ENCODE data around the gene SORCS1.
"Not testable (repeated sequence)": the region's sequence is repeated elsewhere in the genome, so short reads cannot be mapped to it uniquely, and the experiment has no call there.

Gene SORCS1

DNA sequence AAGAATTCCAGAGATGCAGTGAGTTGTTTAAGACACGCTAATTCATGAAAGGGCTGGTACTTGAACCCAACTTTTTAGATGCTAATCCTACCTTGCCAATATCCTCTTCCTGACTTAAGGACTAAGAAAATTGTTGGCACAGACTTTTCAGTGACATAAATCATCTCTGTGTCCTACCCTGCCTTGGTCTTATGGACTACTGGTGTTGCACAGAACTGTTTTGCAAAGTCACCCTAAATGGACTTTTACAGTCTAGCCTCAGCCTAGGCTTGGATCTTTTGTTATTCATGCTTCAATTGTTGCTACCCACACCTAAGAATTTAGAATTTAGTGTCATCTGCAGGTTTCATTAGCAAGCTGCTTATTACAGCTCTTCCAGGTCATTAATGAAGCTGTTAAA lies 112.7 kb downstream of the SORCS1 start:
- H3K36me3 ChIP-seq (ENCODE audit: insufficient read depth, low read length) = no peaks in the 10 kb centered on the region
- H3K4me1 ChIP-seq (ENCODE audit: insufficient read depth, low read length) = no peaks in the 10 kb centered on the region
- no peak overlapping the region for H3K9ac ChIP-seq (ENCODE audit: low read depth, low read length)
- no peaks in the 10 kb centered on the region for H3K9me3 ChIP-seq (ENCODE audit: control insufficient read depth, insufficient read depth, low read length)

DNA sequence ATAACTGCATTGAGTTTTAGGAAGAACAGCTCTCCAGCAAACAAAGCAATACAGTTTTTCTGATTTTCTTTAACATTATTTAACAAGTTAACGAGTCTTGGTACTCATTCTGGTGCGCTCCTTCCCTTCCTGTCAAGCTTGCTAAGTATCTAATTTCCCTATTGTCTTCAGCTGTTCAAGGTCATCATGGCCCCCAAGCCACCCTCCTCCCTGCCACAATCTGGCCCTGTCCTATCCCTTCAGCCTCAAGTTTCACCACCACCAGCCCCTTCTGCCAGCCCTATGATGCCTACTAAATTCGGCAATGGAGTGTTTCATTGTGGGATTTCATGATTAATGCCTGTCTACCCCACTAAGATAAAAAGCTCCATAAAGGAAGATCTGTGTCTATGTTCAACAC lies 121.0 kb downstream of the SORCS1 start:
- Histone ChIP-seq H3K9me3 (ENCODE audit: control insufficient read depth, insufficient read depth, low read length) (no peaks in the 10 kb centered on the region), H3K36me3 (ENCODE audit: insufficient read depth, low read length) (no peaks in the 10 kb centered on the region), H3K4me1 (ENCODE audit: insufficient read depth, low read length) (no peaks in the 10 kb centered on the region), H3K9ac (ENCODE audit: low read depth, low read length) (no peak overlapping the region)

DNA sequence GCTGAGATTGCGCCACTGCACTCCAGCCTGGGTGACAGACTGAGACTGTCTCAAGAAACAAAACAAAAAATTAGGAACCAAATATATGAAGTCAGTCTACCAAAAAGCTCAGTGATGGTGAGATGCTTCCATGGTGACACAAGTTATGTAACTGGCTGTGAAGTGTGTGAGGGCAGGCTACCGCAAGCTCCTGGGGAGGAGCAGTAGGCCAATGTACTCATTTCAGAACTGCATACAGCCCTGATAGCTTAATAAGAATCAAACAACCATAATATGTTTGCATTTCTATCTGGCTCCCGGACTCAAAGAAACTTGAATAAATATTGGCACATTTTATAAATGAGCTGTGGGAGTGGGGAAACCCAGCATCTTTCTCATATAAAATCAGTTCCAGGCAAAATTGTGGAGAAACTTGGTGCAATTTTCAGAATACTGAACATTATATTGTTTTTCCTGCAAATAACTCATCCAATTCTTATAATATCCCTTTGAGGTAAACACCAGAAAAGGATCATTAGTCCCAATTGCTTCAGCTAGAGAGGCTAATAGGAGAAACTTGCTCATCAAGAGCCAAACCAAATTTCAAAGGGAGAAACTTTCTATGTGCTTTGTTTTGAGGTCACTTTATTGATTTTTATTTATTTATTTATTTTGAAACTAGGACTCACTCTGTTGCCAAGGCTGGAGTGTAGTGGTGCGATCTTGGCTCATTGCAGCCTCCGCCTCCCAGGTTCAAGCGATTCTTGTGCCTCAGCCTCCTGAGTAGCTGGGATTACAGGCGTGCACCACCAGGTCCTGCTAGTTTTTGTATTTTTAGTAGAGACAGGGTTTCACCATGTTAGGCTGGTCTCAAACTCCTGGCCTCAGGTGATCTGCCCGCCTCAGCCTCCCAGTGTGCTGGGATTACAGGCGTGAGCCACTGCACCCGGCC lies 127.0 kb downstream of the SORCS1 start:
- Histone ChIP-seq H3K36me3 (ENCODE audit: insufficient read depth, low read length) (no peaks in the 10 kb centered on the region), H3K9me3 (ENCODE audit: control insufficient read depth, insufficient read depth, low read length) (no peaks in the 10 kb centered on the region), H3K4me1 (ENCODE audit: insufficient read depth, low read length) (no peaks in the 10 kb centered on the region), H3K9ac (ENCODE audit: low read depth, low read length) (no peak overlapping the region)

DNA sequence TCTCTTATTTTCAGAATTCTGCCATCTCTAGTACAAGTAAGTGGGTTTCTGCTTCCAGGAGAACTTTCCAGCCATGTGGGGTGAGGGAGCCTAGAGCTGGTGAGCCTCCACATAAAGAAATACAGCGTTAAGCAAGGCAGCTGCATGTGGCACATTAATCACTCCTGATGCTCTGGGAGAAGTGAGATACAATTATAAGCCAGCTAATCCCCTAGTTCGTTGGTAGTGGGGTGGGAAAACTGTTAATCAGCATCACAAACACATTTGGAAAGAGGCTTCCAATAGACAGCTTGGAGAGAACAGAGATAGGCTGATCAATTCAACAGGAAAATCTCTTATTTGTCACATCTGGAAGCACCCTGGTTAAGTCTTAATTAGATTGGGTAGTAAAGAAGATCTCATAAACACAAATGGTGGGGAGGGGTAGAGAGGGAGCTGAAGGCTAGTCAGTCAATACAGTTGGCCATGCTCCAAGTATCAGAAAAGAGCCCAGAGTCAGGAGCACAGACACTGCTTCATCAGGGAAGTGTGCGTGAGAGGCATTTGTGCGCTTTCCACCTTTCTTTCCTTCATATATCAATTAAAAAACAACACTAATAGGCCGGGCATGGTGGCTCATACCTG lies 130.6 kb downstream of the SORCS1 start:
- H3K9me3 ChIP-seq (ENCODE audit: control insufficient read depth, insufficient read depth, low read length) = no peaks in the 10 kb centered on the region
- H3K9ac ChIP-seq (ENCODE audit: low read depth, low read length) = no peak overlapping the region
- H3K36me3 ChIP-seq (ENCODE audit: insufficient read depth, low read length) = no peaks in the 10 kb centered on the region

DNA sequence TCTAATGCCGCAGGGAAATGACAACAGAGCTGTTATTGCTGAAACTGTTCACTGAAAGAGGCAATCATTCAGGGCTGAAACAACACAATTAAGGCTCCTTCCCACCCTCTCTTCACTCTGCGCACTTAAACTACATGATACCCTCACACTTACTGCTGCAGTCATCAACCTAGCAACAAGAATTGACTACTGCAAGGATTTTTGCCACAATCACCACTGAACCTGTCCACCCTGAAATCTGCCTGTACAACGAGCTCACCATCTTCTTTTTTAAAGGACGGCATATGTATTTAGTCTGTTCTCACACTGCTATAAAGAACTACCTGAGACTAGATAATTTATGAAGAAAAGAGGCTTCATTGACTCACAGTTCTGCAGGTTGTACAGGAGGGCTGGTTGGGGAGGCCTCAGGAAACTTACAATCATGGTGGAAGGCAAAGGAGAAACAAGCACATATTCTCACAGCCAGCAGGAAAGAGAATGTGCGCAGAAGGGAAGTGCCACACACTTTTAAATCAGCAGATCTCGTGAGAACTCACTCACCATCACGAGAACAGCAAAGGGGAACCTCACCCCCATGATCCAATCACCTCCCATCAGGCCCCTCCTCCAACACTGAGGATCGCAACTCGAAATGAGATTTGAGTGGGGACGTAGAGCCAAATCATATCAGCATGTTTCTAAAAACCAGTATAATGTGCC lies 131.7 kb downstream of the SORCS1 start:
- no peak overlapping the region for H3K9ac ChIP-seq (ENCODE audit: low read depth, low read length)
- no peaks in the 10 kb centered on the region for H3K36me3 ChIP-seq (ENCODE audit: insufficient read depth, low read length)
- no peaks in the 10 kb centered on the region for H3K9me3 ChIP-seq (ENCODE audit: control insufficient read depth, insufficient read depth, low read length)
- H3K4me1 ChIP-seq (ENCODE audit: insufficient read depth, low read length) = no peaks in the 10 kb centered on the region

More for the DNA sequence above, 130.6 kb downstream of the SORCS1 start:
- H3K4me1 ChIP-seq (ENCODE audit: insufficient read depth, low read length) = no peaks in the 10 kb centered on the region

DNA sequence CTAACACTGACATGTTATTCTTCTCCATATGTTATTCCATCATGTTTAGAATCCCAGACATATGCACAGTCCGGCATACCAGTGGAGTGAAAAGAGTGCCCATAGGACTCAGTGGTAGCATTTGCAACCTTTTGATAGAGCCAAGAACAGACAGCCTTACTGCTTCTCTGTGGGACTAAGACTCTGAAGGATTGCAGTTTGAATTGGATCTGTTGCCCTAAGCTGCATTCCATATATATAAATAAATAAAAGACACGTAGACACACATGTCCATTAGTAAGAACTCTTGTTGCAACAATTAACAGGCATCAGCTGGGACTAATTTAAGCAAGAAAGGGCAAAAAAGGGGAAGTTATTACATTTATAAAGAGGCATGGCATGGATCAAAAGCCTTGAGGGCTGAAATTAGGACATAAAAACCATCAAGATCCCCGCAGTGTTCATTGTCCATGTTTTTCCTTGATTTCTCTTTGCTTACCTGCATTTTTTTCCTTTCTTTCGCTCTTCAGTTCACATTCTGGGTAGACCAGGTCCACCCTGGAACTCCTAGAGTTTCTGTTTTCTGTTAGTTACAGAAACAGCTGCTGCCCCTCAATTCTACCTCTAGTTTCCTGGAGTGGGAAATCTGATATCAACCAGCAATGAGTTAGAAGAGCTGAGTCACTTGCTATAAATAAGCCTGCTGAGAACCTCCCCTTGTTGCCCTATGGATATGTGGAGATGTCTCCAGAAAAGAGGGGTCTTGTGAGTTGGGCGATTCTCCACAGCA lies 132.4 kb downstream of the SORCS1 start:
- Histone ChIP-seq H3K9me3 (ENCODE audit: control insufficient read depth, insufficient read depth, low read length) (no peaks in the 10 kb centered on the region), H3K4me1 (ENCODE audit: insufficient read depth, low read length) (no peaks in the 10 kb centered on the region), H3K36me3 (ENCODE audit: insufficient read depth, low read length) (no peaks in the 10 kb centered on the region), H3K9ac (ENCODE audit: low read depth, low read length) (no peak overlapping the region)

DNA sequence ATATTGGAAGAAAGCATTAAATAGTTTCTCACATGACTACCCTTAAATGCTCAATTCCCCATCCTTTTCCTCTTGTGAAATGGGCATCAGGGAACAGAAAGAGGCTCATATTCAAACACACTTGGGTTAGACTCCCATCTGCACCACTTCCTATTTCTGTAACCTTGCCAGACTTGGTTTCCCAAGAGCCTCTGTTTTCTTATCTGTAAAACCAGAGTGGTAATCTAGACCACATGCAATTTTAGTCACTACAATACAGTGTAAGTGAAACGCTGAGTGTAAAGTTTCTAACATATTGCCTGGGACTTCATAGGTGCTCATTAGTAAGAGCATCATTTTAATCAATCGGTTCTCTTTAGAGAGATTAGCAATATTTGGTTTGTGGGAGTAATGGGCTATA lies 136.3 kb downstream of the SORCS1 start:
- no peaks in the 10 kb centered on the region for H3K4me1 ChIP-seq (ENCODE audit: insufficient read depth, low read length)
- no peak overlapping the region for H3K9ac ChIP-seq (ENCODE audit: low read depth, low read length)
- H3K36me3 ChIP-seq (ENCODE audit: insufficient read depth, low read length) = no peaks in the 10 kb centered on the region
- no peaks in the 10 kb centered on the region for H3K9me3 ChIP-seq (ENCODE audit: control insufficient read depth, insufficient read depth, low read length)

DNA sequence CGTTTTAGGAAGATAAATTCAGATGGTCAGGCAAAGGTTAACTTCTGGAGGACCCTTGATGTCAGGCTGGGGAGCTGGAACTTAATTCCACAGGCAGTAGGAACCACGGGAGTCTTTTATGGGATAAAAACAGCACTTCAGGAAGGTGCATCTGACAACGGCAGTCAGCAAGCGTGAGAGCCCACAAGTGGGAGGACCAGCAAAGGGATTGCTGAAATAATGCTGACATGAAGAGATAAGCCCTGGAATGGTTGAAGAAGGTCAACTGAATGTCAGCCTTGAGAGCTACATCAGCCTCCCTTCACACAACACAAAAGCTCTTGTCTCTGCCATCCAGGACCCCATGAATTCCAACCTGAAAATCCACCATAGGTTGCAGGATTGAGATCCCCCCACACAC lies 138.8 kb downstream of the SORCS1 start:
- Histone ChIP-seq H3K9me3 (ENCODE audit: control insufficient read depth, insufficient read depth, low read length) (no peaks in the 10 kb centered on the region; the same call in 1 of the 2 replicates), H3K9ac (ENCODE audit: low read depth, low read length) (no peak overlapping the region)

DNA sequence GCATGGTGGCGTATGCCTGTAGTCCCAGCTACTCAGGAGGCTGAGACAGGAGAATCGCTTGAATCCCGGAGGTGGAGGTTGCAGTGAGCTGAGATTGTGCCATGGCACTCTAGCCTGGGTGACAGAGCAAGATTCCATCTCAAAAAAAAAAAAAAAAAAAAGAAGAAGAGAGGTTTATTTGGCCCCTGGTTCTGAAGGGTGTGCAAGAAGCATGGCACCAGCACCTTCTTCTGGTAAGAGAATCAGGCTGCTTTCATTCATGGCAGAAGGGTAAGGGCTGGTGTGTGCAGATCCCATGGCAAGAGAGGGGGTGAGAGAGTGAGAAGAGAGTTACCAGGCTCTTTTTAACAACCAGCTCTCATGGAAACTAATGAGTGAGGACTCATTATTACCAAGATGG lies 140.5 kb downstream of the SORCS1 start:
- not testable (repeated sequence) for H3K4me1 ChIP-seq (ENCODE audit: insufficient read depth, low read length); H3K9ac ChIP-seq (ENCODE audit: low read depth, low read length); H3K9me3 ChIP-seq (ENCODE audit: control insufficient read depth, insufficient read depth, low read length); H3K36me3 ChIP-seq (ENCODE audit: insufficient read depth, low read length)

More for the DNA sequence above, 138.8 kb downstream of the SORCS1 start:
- no peaks in the 10 kb centered on the region; the same call in 1 of the 2 replicates for H3K4me1 ChIP-seq (ENCODE audit: insufficient read depth, low read length)
- no peaks in the 10 kb centered on the region for H3K36me3 ChIP-seq (ENCODE audit: insufficient read depth, low read length)

DNA sequence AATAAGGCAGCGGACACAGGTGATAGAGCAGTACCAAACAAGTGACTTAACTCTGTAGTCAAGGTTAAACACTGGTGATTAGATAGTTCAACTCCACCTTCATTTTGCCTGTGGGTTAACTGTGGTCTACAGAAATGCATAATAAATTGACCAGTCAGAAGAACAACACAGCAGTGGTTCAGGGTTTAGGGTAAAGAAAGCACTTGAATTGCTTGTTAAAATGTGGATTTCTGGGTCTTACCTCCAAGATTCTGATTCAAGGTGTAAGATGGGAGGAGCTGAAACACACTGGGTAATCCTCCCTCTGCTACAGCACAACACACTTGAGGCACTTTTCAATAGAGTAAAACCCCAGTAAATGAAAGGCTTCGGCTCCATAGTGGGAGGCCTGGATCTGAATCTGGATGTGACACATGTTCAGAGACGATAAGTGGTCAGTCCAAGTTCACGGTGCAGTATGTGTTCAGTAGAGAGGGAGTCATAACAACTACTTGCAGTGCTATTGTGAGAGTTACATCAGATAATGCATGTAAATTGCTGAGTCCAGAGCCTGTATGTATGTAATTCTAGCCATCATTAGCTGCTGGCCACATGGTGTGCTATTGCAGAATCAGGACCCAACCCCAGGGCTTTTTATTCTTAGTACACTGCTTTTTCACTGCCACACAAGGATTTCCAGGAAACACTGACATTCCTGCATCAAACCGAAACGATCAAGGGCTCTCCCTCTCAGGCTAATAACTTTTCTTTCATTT lies 141.7 kb downstream of the SORCS1 start:
- no peaks in the 10 kb centered on the region for H3K36me3 ChIP-seq (ENCODE audit: insufficient read depth, low read length)
- H3K9me3 ChIP-seq (ENCODE audit: control insufficient read depth, insufficient read depth, low read length) = no peaks in the 10 kb centered on the region; the same call in 1 of the 2 replicates
- H3K9ac ChIP-seq (ENCODE audit: low read depth, low read length) = no peak overlapping the region
- H3K4me1 ChIP-seq (ENCODE audit: insufficient read depth, low read length) = no peaks in the 10 kb centered on the region; the same call in 1 of the 2 replicates

DNA sequence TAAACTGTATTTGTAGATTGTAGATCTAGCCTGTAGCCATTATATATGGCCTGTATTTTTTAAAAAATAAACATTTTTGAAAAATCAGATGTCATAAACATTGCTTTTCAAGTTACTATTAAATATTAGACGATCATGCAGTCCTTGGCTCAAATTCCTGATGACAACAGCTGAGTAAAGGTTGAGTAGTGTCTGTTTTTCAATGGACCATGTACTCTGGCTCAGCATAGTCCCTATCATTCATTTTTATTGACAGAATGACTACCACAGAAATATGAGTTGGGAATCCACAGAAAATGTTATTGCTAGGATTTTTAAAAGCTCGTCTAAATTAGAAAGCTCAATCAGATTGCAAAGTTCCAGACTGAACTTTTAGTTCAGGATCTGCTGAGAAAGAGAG lies 145.4 kb downstream of the SORCS1 start:
- H3K36me3 ChIP-seq (ENCODE audit: insufficient read depth, low read length) = no peaks in the 10 kb centered on the region
- H3K9me3 ChIP-seq (ENCODE audit: control insufficient read depth, insufficient read depth, low read length) = no peaks in the 10 kb centered on the region; the same call in 1 of the 2 replicates
- H3K4me1 ChIP-seq (ENCODE audit: insufficient read depth, low read length) = no peaks in the 10 kb centered on the region; the same call in 1 of the 2 replicates
- H3K9ac ChIP-seq (ENCODE audit: low read depth, low read length) = no peak overlapping the region

DNA sequence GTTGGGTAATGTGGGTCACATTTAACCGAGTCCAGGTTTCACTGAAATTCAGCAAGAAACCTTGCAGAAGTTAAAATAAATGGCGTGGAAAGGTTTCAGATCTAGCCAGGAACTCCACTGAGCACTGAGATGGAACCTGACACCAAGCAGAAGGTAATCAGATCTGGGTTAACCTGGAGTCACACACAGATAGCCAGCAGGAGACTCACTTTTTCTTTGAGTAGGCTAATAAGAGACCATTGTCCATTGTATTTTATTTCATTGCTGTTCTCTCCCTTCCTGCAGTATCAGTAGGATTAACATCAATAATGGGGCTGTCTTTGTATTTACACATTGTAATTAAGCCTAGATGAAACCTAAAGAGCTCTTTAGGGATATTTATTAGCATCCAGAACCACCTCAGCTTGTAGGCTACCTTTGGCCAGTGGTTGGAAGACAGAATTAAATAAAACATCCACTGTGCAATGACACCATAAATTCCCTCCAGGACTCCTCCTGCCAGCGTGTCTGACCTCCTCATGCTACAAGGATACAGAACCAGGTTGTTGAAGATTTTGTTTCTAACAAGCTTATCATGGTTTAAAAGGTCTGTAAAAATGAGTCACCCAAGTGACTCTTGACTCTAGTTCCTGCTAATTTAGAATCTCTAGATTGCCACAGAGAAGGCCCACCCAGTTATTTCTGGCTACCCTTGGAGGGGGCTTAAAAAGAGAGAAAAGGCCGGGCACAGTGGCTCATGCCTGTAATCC lies 151.1 kb downstream of the SORCS1 start:
- H3K9me3 ChIP-seq (ENCODE audit: control insufficient read depth, insufficient read depth, low read length) = no peaks in the 10 kb centered on the region
- H3K4me1 ChIP-seq (ENCODE audit: insufficient read depth, low read length) = no peaks in the 10 kb centered on the region
- H3K36me3 ChIP-seq (ENCODE audit: insufficient read depth, low read length) = no peaks in the 10 kb centered on the region
- H3K9ac ChIP-seq (ENCODE audit: low read depth, low read length) = no peak overlapping the region

DNA sequence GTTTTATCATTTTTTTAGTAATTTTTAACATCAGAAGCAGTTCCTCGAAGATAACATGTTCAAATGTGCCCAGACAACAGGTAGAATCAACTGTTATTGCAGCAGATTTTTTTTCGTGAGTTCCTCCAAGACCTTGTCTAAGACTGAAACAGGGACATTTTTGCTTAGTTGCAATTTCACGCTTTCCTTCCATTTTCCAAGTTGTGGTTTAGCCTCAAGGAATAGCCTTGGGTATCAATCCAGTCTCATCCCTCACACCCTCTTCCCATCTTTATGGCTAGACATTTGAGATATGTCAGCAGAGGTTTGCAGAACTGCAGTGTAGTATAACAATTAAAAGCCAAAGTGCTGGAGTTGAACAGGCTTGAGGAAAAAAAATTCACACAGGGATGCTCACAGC lies 152.5 kb downstream of the SORCS1 start:
- no peaks in the 10 kb centered on the region for H3K9me3 ChIP-seq (ENCODE audit: control insufficient read depth, insufficient read depth, low read length)
- H3K4me1 ChIP-seq (ENCODE audit: insufficient read depth, low read length) = no peaks in the 10 kb centered on the region
- no peaks in the 10 kb centered on the region for H3K36me3 ChIP-seq (ENCODE audit: insufficient read depth, low read length)
- no peak overlapping the region for H3K9ac ChIP-seq (ENCODE audit: low read depth, low read length)

All from ES-I3 (cell line).